ENCODE results near the gene CPSF4L. TPM values are rescaled to one million over a fixed set of nuclear protein-coding genes. Genes with fewer than 3 reads are reported as not detected.

CPSF4L gene
- total and polyA plus RNA-seq, 2 donors (not counting 3 experiments of a cell fraction or from before 2014, with no cell fraction given) = not detected

- no peak overlapping the region for H2AFZ ChIP-seq (ENCODE audit: low read depth, low read length)
- no peak overlapping the region for H3K4me3 ChIP-seq (replicated peaks in 1 of 3; ENCODE audit: insufficient read depth in 1 of 3, low read depth in 1 of 3, low read length in 3 of 3)
- DNase-seq (ENCODE audit: low read depth, low spot score) = no peak
- dilution Hi-C loops (cut with MboI; ENCODE audit: extremely low pct_ligation_motif_present, low sequenced_read_pairs) (no loop called here), intact Hi-C loops (cut with micrococcal nuclease) (no loop called here)
- H4K20me1 ChIP-seq (replicated peaks; ENCODE audit: control insufficient read depth, extremely low read depth, insufficient read depth, low read length) = no peaks in the 10 kb centered on the region
- no peak overlapping the region for H3K4me2 ChIP-seq (ENCODE audit: insufficient read depth, low read length)
- no peaks in the 10 kb centered on the region for H3K79me2 ChIP-seq (ENCODE audit: control insufficient read depth, insufficient read depth, low read length)
- no peak for TF ChIP-seq CTCF (IDR thresholded peaks at IDR 0.05; ENCODE audit: extremely low read depth in 1 of 2, insufficient read depth in 1 of 2, low read depth in 1 of 2, low read length in 2 of 2)
- TF ChIP-seq GATA2 (IDR thresholded peaks at IDR 0.05; ENCODE audit: insufficient read depth, insufficient read length, low read depth, low read length) = no peak
- no peak for TF ChIP-seq FOS (IDR thresholded peaks at IDR 0.05; ENCODE audit: borderline replicate concordance, insufficient read depth, low read length)
- no peak for TF ChIP-seq POLR2A (IDR thresholded peaks at IDR 0.05; ENCODE audit: low read depth, low read length)
- no peak for TF ChIP-seq MYC (IDR thresholded peaks at IDR 0.05; ENCODE audit: low read depth, low read length)
- TF ChIP-seq JUN (IDR thresholded peaks at IDR 0.05; ENCODE audit: borderline replicate concordance, insufficient read depth, insufficient read length, low read depth) = no peak
- no peak for TF ChIP-seq MAX (IDR thresholded peaks at IDR 0.05; ENCODE audit: insufficient read depth, insufficient read length)
- H3K9me1 ChIP-seq (replicated peaks; ENCODE audit: control insufficient read depth, extremely low read depth, insufficient read depth, low read length) = no peaks in the 10 kb centered on the region
- no peaks in the 10 kb centered on the region for H3K4me1 ChIP-seq (ENCODE audit: control insufficient read depth, extremely low read depth, insufficient read depth, low read length)
- CTCF ChIA-PET = interaction anchor here (0.7 kb wide), 1 partner anchor 96 kb away, joined by 3 read pairs; no protein-coding TSS in a partner anchor
- FAIRE-seq = no peak
- POLR2A ChIA-PET = no interaction called here
- H3K27me3 ChIP-seq (ENCODE audit: control insufficient read depth in 2 of 2, insufficient read depth in 2 of 2, low read length in 2 of 2) = no peaks in the 10 kb centered on the region
- no peaks in the 10 kb centered on the region for H3K36me3 ChIP-seq (ENCODE audit: control insufficient read depth in 2 of 2, extremely low read depth in 1 of 2, insufficient read depth in 2 of 2, low read length in 2 of 2)
- no peak overlapping the region for H3K9ac ChIP-seq (replicated peaks; ENCODE audit: extremely low read depth, insufficient read depth, low read length)
- BruUV-seq (replicated peaks) = no TSS peak
- no peaks in the 10 kb centered on the region for H3K9me3 ChIP-seq (replicated peaks; ENCODE audit: control insufficient read depth, insufficient read depth, low read length)
- H3K27ac ChIP-seq (ENCODE audit: insufficient read depth, low read depth, low read length) = no peak overlapping the region
These were observed 12.8 kb upstream of the CPSF4L start for GRCh38 chr17:73274490-73274889.

- dilution Hi-C loops (cut with MboI; ENCODE audit: extremely low pct_ligation_motif_present, low sequenced_read_pairs) (no loop called here), intact Hi-C loops (cut with micrococcal nuclease) (no loop called here)
- TF ChIP-seq GATA2 (IDR thresholded peaks at IDR 0.05; ENCODE audit: insufficient read depth, insufficient read length, low read depth, low read length) (no peak), POLR2A (IDR thresholded peaks at IDR 0.05; ENCODE audit: low read depth, low read length) (no peak), MAX (IDR thresholded peaks at IDR 0.05; ENCODE audit: insufficient read depth, insufficient read length) (no peak), MYC (IDR thresholded peaks at IDR 0.05; ENCODE audit: low read depth, low read length) (no peak), CTCF (IDR thresholded peaks at IDR 0.05; ENCODE audit: extremely low read depth in 1 of 2, insufficient read depth in 1 of 2, low read depth in 1 of 2, low read length in 2 of 2) (no peak), JUN (IDR thresholded peaks at IDR 0.05; ENCODE audit: borderline replicate concordance, insufficient read depth, insufficient read length, low read depth) (no peak), EZH2 (IDR thresholded peaks at IDR 0.05; ENCODE audit: borderline replicate concordance, low read depth, low read length, severe bottlenecking) (no peak), FOS (IDR thresholded peaks at IDR 0.05; ENCODE audit: borderline replicate concordance, insufficient read depth, low read length) (no peak), POLR2AphosphoS5 (IDR thresholded peaks at IDR 0.05; ENCODE audit: insufficient read depth, low read depth, low read length) (no peak)
- H3K27ac ChIP-seq (ENCODE audit: insufficient read depth, low read depth, low read length) = no peak overlapping the region
- no peaks in the 10 kb centered on the region for H3K4me1 ChIP-seq (ENCODE audit: control insufficient read depth, extremely low read depth, insufficient read depth, low read length)
- FAIRE-seq = no peak
- no peak overlapping the region for H2AFZ ChIP-seq (ENCODE audit: low read depth, low read length)
- H3K9me1 ChIP-seq (replicated peaks; ENCODE audit: control insufficient read depth, extremely low read depth, insufficient read depth, low read length) = no peaks in the 10 kb centered on the region
- H3K4me3 ChIP-seq (replicated peaks in 1 of 3; ENCODE audit: insufficient read depth in 1 of 3, low read depth in 1 of 3, low read length in 3 of 3) = no peak overlapping the region
- no peaks in the 10 kb centered on the region for H3K27me3 ChIP-seq (ENCODE audit: control insufficient read depth in 2 of 2, insufficient read depth in 2 of 2, low read length in 2 of 2)
- no peaks in the 10 kb centered on the region for H4K20me1 ChIP-seq (replicated peaks; ENCODE audit: control insufficient read depth, extremely low read depth, insufficient read depth, low read length)
- DNase-seq (ENCODE audit: low read depth, low spot score) = no peak
- H3K9ac ChIP-seq (replicated peaks; ENCODE audit: extremely low read depth, insufficient read depth, low read length) = no peak overlapping the region
- H3K79me2 ChIP-seq (ENCODE audit: control insufficient read depth, insufficient read depth, low read length) = no peaks in the 10 kb centered on the region
- no peak overlapping the region for H3K4me2 ChIP-seq (ENCODE audit: insufficient read depth, low read length)
- ChIA-PET POLR2A (no interaction called here), CTCF (no interaction called here)
- H3K9me3 ChIP-seq (replicated peaks; ENCODE audit: control insufficient read depth, insufficient read depth, low read length) = no peaks in the 10 kb centered on the region
- no TSS peak for BruUV-seq (replicated peaks)
- H3K36me3 ChIP-seq (ENCODE audit: control insufficient read depth in 2 of 2, extremely low read depth in 1 of 2, insufficient read depth in 2 of 2, low read length in 2 of 2) = no peaks in the 10 kb centered on the region
These were observed 11.2 kb upstream of the CPSF4L start for GRCh38 chr17:73272906-73273218.

Data from endothelial cell of umbilical vein (primary cell).